HG03460 (cell line): ENCODE results near the gene PCDHB12.

ENCODE experiments used
- ATAC-seq: cut with Tn5 transposase; IDR thresholded peaks from one replicate; pipeline ENCODE4 v1.9.1; 2021; ENCODE audit not compliant: unreplicated experiment

The PCDHB12 gene

GRCh38 chr5:141260458-141261237, 52.1 kb downstream of the PCDHB12 start:
- no peak for ATAC-seq

GRCh38 chr5:141261238-141261546, 52.7 kb downstream of the PCDHB12 start:
- ATAC-seq, result no peak
